ENCODE measurements around the gene DCC.

The DCC gene

GRCh38 chr18:53224128-53224778 lies 884.3 kb downstream of the DCC start:
- no peaks in the 10 kb centered on the region for H3K27me3 ChIP-seq (replicated peaks; ENCODE audit: control insufficient read depth, insufficient read depth, low read length)
- H3K4me3 ChIP-seq (replicated peaks; ENCODE audit: low read depth, low read length), result no peak overlapping the region
- no peak for DNase-seq (ENCODE audit: extremely low read depth, insufficient read length)
- H3K36me3 ChIP-seq (ENCODE audit: control insufficient read depth, insufficient read depth, low read length), result no peaks in the 10 kb centered on the region
- TF ChIP-seq, protein P1, sequence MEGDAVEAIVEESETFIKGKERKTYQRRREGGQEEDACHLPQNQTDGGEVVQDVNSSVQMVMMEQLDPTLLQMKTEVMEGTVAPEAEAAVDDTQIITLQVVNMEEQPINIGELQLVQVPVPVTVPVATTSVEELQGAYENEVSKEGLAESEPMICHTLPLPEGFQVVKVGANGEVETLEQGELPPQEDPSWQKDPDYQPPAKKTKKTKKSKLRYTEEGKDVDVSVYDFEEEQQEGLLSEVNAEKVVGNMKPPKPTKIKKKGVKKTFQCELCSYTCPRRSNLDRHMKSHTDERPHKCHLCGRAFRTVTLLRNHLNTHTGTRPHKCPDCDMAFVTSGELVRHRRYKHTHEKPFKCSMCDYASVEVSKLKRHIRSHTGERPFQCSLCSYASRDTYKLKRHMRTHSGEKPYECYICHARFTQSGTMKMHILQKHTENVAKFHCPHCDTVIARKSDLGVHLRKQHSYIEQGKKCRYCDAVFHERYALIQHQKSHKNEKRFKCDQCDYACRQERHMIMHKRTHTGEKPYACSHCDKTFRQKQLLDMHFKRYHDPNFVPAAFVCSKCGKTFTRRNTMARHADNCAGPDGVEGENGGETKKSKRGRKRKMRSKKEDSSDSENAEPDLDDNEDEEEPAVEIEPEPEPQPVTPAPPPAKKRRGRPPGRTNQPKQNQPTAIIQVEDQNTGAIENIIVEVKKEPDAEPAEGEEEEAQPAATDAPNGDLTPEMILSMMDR (IDR thresholded peaks at IDR 0.05; ENCODE audit: insufficient read depth, low read length, poor library complexity, severe bottlenecking), result no peak

DNA sequence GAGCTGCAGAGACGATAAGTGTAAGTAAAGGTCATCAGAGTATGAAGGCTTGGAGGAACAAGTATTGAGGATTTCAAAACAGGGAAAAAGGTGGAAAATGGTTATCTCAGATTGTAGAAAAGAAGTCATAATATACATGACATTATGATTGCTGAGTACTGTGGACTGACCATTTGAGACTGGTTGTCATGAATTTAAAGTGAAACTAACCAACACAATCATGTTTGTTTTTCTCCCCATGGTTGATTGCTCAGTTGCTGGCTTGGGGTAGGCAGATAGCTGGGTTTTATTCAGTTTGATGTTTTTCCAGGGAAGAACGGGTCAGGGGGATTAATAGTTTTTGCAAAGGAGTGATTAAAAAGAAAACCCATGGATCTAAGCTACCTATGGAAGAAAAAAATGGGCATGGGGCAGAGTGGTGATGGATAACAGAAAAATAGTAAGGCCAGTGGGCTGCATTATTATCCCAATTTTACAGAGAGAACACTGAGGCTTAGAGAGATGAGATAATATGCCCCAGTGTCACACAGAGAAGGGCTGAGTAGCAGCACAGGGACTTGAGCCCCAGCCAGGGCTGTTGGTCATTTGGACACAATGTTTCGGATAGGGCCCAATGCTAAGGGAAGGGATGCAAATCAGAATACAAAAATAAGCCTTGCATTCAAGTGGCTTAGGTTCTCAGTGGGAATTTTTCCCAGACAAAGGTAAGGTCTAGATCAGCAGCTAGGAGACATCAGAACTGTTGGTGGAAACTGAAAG lies 885.7 kb downstream of the DCC start:
- Histone ChIP-seq H3K36me3 (ENCODE audit: control insufficient read depth, insufficient read depth, low read length) (no peaks in the 10 kb centered on the region), H3K4me3 (replicated peaks; ENCODE audit: low read depth, low read length) (no peak overlapping the region), H3K27me3 (replicated peaks; ENCODE audit: control insufficient read depth, insufficient read depth, low read length) (no peaks in the 10 kb centered on the region)
- TF ChIP-seq, protein P1 (IDR thresholded peaks at IDR 0.05; ENCODE audit: insufficient read depth, low read length, poor library complexity, severe bottlenecking), result no peak
- no peak for DNase-seq (ENCODE audit: extremely low read depth, insufficient read length)

DNA sequence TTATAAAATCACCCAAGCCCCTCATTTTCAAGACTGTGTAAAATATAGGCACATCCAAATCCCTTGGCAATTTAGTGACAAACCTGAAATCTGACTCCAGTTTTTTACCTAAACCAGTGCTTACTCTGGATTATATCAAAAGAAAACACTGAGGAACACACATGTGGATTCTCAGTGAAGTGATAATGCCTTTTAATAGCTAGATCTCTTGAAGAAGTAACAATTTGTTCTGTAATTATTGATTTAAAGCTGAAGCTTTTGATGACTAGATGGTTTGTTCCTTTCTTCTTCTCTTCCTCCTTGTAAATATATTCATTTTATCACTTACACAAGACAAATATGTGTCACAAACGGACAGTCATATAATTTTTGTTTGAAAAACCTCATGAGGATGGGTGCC lies 894.6 kb downstream of the DCC start:
- DNase-seq (ENCODE audit: extremely low read depth, insufficient read length), result no peak
- H3K36me3 ChIP-seq (ENCODE audit: control insufficient read depth, insufficient read depth, low read length), result no peaks in the 10 kb centered on the region
- TF ChIP-seq, protein P1 (IDR thresholded peaks at IDR 0.05; ENCODE audit: insufficient read depth, low read length, poor library complexity, severe bottlenecking), result no peak
- H3K27me3 ChIP-seq (replicated peaks; ENCODE audit: control insufficient read depth, insufficient read depth, low read length), result no peaks in the 10 kb centered on the region
- H3K4me3 ChIP-seq (replicated peaks; ENCODE audit: low read depth, low read length), result no peak overlapping the region

- Histone ChIP-seq H3K27me3 (replicated peaks; ENCODE audit: control insufficient read depth, insufficient read depth, low read length) (no peaks in the 10 kb centered on the region), H3K4me3 (replicated peaks; ENCODE audit: low read depth, low read length) (no peak overlapping the region), H3K36me3 (ENCODE audit: control insufficient read depth, insufficient read depth, low read length) (no peaks in the 10 kb centered on the region)
- TF ChIP-seq, protein P1 (IDR thresholded peaks at IDR 0.05; ENCODE audit: insufficient read depth, low read length, poor library complexity, severe bottlenecking), result no peak
- DNase-seq (ENCODE audit: extremely low read depth, insufficient read length), result no peak
Observed at GRCh38 chr18:53241161-53241560, 901.2 kb downstream of the DCC start.

GRCh38 chr18:53253789-53254188 lies 913.8 kb downstream of the DCC start:
- TF ChIP-seq, protein P1 (IDR thresholded peaks at IDR 0.05; ENCODE audit: insufficient read depth, low read length, poor library complexity, severe bottlenecking), result no peak
- H3K4me3 ChIP-seq (replicated peaks; ENCODE audit: low read depth, low read length), result no peak overlapping the region
- H3K27me3 ChIP-seq (replicated peaks; ENCODE audit: control insufficient read depth, insufficient read depth, low read length), result no peaks in the 10 kb centered on the region
- no peaks in the 10 kb centered on the region for H3K36me3 ChIP-seq (ENCODE audit: control insufficient read depth, insufficient read depth, low read length)
- no peak for DNase-seq (ENCODE audit: extremely low read depth, insufficient read length)

Measured in GM06990 (cell line).